GM21786 (cell line): ENCODE data around the gene APIP.

ENCODE experiments used
- ATAC-seq: cut with Tn5 transposase; IDR thresholded peaks from one replicate; pipeline ENCODE4 v1.9.1; 2021; ENCODE audit not compliant: unreplicated experiment

APIP gene

GRCh38 chr11:34844463-34845112, 71.6 kb downstream of the APIP start:
- ATAC-seq, result no peak

- ATAC-seq, result no peak
Measured at GRCh38 chr11:34843271-34843670, 72.9 kb downstream of the APIP start.

- peak; percentile 84 for ATAC-seq
Measured at GRCh38 chr11:34840736-34841386, 75.3 kb downstream of the APIP start.

GRCh38 chr11:34839969-34840368, 76.2 kb downstream of the APIP start:
- no peak for ATAC-seq

- no peak for ATAC-seq
Measured at GRCh38 chr11:34836958-34837856, 79.0 kb downstream of the APIP start.

- no peak for ATAC-seq
Measured at GRCh38 chr11:34833602-34834001, 82.6 kb downstream of the APIP start.
